Measurements from ENCODE around the gene NT5DC2. TPM values are rescaled to one million over a fixed set of nuclear protein-coding genes. Genes with fewer than 3 reads are reported as not detected.

Gene NT5DC2
- total and polyA plus RNA-seq, 2 experiments from 2014 or later = 49.9 to 111 TPM

GRCh38 chr3:52529376-52530333 lies 4.0 kb downstream of the NT5DC2 start:
- in situ Hi-C loops (cut with MboI) = no loop called here
- 78 to 80% methylated on average over 12 of the region's 12 CpGs for whole genome bisulfite sequencing, 2 experiments (ENCODE audit: low coverage in 1 of 2, low lambda C conversion rate in 2 of 2, missing lambda C conversion rate in 2 of 2)
- no peaks in the 10 kb centered on the region for H3K36me3 ChIP-seq (ENCODE audit: low read depth)
- H3K4me1 ChIP-seq (ENCODE audit: insufficient read depth) = peaks cover 17% of the 10 kb centered on the region; the same call in 1 of the 2 replicates
- no peak for TF ChIP-seq EZH2phosphoT487 (IDR thresholded peaks at IDR 0.05; ENCODE audit: insufficient read depth, low read depth)
- no peak for TF ChIP-seq EZH2 (IDR thresholded peaks at IDR 0.05; ENCODE audit: insufficient read depth, poor library complexity, severe bottlenecking)
- H3K9me2 ChIP-seq (ENCODE audit: insufficient read depth) = no peaks in the 10 kb centered on the region
- no peaks in the 10 kb centered on the region for H3K27me3 ChIP-seq (replicated peaks; ENCODE audit: insufficient read depth)
- H3K79me2 ChIP-seq (ENCODE audit: insufficient read depth) = peaks cover 42% of the 10 kb centered on the region
- no peaks in the 10 kb centered on the region; the same call in 1 of the 2 replicates for H3F3A ChIP-seq (ENCODE audit: insufficient read depth)
- DNase-seq = peak; percentile 42
- H3K9me3 ChIP-seq (ENCODE audit: low read depth) = no peaks in the 10 kb centered on the region
- no peaks in the 10 kb centered on the region for H4K20me1 ChIP-seq (ENCODE audit: insufficient read depth)
- H3K4me3 ChIP-seq = no peak overlapping the region
- H3K27ac ChIP-seq = no peak overlapping the region
- no peak overlapping the region for H3K9ac ChIP-seq
- H2AFZ ChIP-seq = no peak overlapping the region
- no peak overlapping the region for H3K4me2 ChIP-seq (ENCODE audit: unreplicated experiment)

GRCh38 chr3:52528586-52529375 lies 4.9 kb downstream of the NT5DC2 start:
- no peaks in the 10 kb centered on the region for H4K20me1 ChIP-seq (ENCODE audit: insufficient read depth)
- H3K9me3 ChIP-seq (ENCODE audit: low read depth) = no peaks in the 10 kb centered on the region
- no peaks in the 10 kb centered on the region for H3K36me3 ChIP-seq (ENCODE audit: low read depth)
- H3K9ac ChIP-seq = no peak overlapping the region
- peaks cover 16% of the 10 kb centered on the region; the same call in 1 of the 2 replicates for H3K4me1 ChIP-seq (ENCODE audit: insufficient read depth)
- H2AFZ ChIP-seq = no peak overlapping the region
- WGBS, 2 experiments (ENCODE audit: low coverage in 1 of 2, low lambda C conversion rate in 2 of 2, missing lambda C conversion rate in 2 of 2) = 97 to 98% methylated on average over 24 to 25 of the region's 25 CpGs
- DNase-seq = no peak
- no peak overlapping the region for H3K27ac ChIP-seq
- H3K9me2 ChIP-seq (ENCODE audit: insufficient read depth) = no peaks in the 10 kb centered on the region
- H3K4me2 ChIP-seq (ENCODE audit: unreplicated experiment) = no peak overlapping the region
- H3F3A ChIP-seq (ENCODE audit: insufficient read depth) = no peaks in the 10 kb centered on the region; the same call in 1 of the 2 replicates
- no peak overlapping the region for H3K4me3 ChIP-seq
- H3K79me2 ChIP-seq (ENCODE audit: insufficient read depth) = peaks cover 42% of the 10 kb centered on the region
- no peaks in the 10 kb centered on the region for H3K27me3 ChIP-seq (replicated peaks; ENCODE audit: insufficient read depth)
- in situ Hi-C loops (cut with MboI) = no loop called here
- TF ChIP-seq EZH2phosphoT487 (IDR thresholded peaks at IDR 0.05; ENCODE audit: insufficient read depth, low read depth) = no peak
- no peak for TF ChIP-seq EZH2 (IDR thresholded peaks at IDR 0.05; ENCODE audit: insufficient read depth, poor library complexity, severe bottlenecking)

DNA sequence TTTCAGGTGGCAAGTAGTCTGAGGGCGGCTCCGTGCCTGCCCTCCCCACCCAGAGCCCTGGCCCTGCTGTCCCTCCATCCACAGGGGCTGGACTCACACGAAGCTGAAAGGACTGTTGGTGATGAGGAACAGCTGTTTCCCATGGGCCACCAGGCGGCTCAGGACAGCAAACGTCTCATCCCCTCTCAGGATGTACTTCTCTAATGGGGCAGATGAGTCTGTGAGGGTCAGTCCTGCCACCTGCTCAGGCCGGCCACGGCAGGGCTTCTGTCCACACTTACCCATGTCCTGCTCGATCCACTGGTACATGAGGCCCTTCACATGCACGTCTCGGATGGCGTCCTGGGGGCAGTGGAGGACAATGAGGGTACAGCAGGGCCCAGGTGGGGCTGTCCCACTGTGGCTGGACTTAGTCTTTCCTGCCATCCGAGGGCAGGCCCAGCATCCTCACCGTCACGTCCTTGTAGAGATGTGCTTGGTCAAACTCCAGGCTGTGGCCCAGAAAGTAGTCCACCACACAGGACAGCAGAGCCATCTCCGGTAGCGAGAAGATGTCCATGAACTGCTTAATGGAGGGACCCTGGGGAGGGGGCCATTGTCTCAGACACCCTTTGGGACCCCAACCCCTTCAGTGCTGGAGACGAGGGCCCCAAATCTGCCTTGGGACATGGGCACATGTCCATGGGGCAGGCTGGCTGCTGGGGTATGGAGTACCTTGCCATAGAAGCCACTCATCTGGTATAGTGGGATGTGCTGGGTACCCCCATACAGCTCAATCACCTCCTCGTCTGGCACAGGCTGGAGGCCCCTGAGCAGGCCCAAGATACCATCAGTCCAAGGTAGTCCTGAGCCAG lies 5.7 kb downstream of the NT5DC2 start:
- TF ChIP-seq EZH2 (IDR thresholded peaks at IDR 0.05; ENCODE audit: insufficient read depth, poor library complexity, severe bottlenecking) (no peak), EZH2phosphoT487 (IDR thresholded peaks at IDR 0.05; ENCODE audit: insufficient read depth, low read depth) (no peak)
- Histone ChIP-seq H3K4me2 (ENCODE audit: unreplicated experiment) (no peak overlapping the region), H3K27ac (no peak overlapping the region), H3K79me2 (ENCODE audit: insufficient read depth) (peaks cover 38% of the 10 kb centered on the region), H3K36me3 (ENCODE audit: low read depth) (no peaks in the 10 kb centered on the region), H3K9me2 (ENCODE audit: insufficient read depth) (no peaks in the 10 kb centered on the region), H2AFZ (no peak overlapping the region), H3K4me3 (no peak overlapping the region), H3F3A (ENCODE audit: insufficient read depth) (no peaks in the 10 kb centered on the region; the same call in 1 of the 2 replicates), H3K4me1 (ENCODE audit: insufficient read depth) (peaks cover 16% of the 10 kb centered on the region; the same call in 1 of the 2 replicates), H3K9me3 (ENCODE audit: low read depth) (no peaks in the 10 kb centered on the region), H3K9ac (no peak overlapping the region), H3K27me3 (replicated peaks; ENCODE audit: insufficient read depth) (no peaks in the 10 kb centered on the region), H4K20me1 (ENCODE audit: insufficient read depth) (no peaks in the 10 kb centered on the region)
- 87% methylated on average over 17 to 18 of the region's 18 CpGs for WGBS, 2 experiments (ENCODE audit: low coverage in 1 of 2, low lambda C conversion rate in 2 of 2, missing lambda C conversion rate in 2 of 2)
- no peak for DNase-seq
- in situ Hi-C loops (cut with MboI) = no loop called here
